Measurements from ENCODE around the gene MAPK11.

MAPK11 gene

GRCh38 chr22:50303515-50303847 is 33.3 kb upstream of the MAPK11 start:
- WGBS (ENCODE audit: extremely low coverage, insufficient coverage, low lambda C conversion rate) = no CpG with 5 or more reads among the region's 7 CpGs
- H3K36me3 ChIP-seq (ENCODE audit: control insufficient read depth, insufficient read depth, low read length) = no peaks in the 10 kb centered on the region
- H3K4ac ChIP-seq (ENCODE audit: low read depth, low read length) = no peak overlapping the region
- no peak overlapping the region for H2BK120ac ChIP-seq (ENCODE audit: low read depth, low read length)
- H3K9ac ChIP-seq (ENCODE audit: low read length) = no peak overlapping the region
- no peak overlapping the region for H3K4me2 ChIP-seq (ENCODE audit: low read length)
- no peaks in the 10 kb centered on the region for H3K4me1 ChIP-seq (ENCODE audit: control insufficient read depth, low read depth, low read length)
- H4K8ac ChIP-seq (ENCODE audit: low read depth, low read length) = no peak overlapping the region
- no peak overlapping the region for H3K18ac ChIP-seq (ENCODE audit: low read length)
- H3K27me3 ChIP-seq (ENCODE audit: insufficient read depth, low read length, poor library complexity) = no peaks in the 10 kb centered on the region
- no peak overlapping the region for H2BK5ac ChIP-seq (ENCODE audit: low read length)
- no peak overlapping the region for H3K56ac ChIP-seq (ENCODE audit: low read length)
- no peak overlapping the region for H3K23ac ChIP-seq (ENCODE audit: low read length)
- no peak overlapping the region for H2BK15ac ChIP-seq (replicated peaks; ENCODE audit: low read depth)
- H3K79me2 ChIP-seq (ENCODE audit: control insufficient read depth, insufficient read depth, low read length) = no peaks in the 10 kb centered on the region
- H3K27ac ChIP-seq (ENCODE audit: low read depth, low read length) = no peak overlapping the region
- no peak overlapping the region for H3K4me3 ChIP-seq (ENCODE audit: low read length)
- H3K79me1 ChIP-seq (ENCODE audit: low read length) = peaks cover 3% of the 10 kb centered on the region
- no peak overlapping the region for H2AK5ac ChIP-seq (ENCODE audit: low read length)
- no peak for DNase-seq
- no peak overlapping the region for H4K5ac ChIP-seq (ENCODE audit: low read length)

GRCh38 chr22:50302564-50302963 is 32.4 kb upstream of the MAPK11 start:
- H4K5ac ChIP-seq (ENCODE audit: low read length) = no peak overlapping the region

GRCh38 chr22:50302041-50302541 is 31.9 kb upstream of the MAPK11 start:
- Histone ChIP-seq H3K36me3 (ENCODE audit: control insufficient read depth, insufficient read depth, low read length) (no peaks in the 10 kb centered on the region), H2AK5ac (ENCODE audit: low read length) (no peak overlapping the region), H4K5ac (ENCODE audit: low read length) (no peak overlapping the region), H2BK120ac (ENCODE audit: low read depth, low read length) (no peak overlapping the region), H2BK15ac (replicated peaks; ENCODE audit: low read depth) (no peak overlapping the region), H3K4me1 (ENCODE audit: control insufficient read depth, low read depth, low read length) (no peaks in the 10 kb centered on the region), H3K27me3 (ENCODE audit: insufficient read depth, low read length, poor library complexity) (no peaks in the 10 kb centered on the region), H3K4me3 (ENCODE audit: low read length) (no peak overlapping the region), H3K4ac (ENCODE audit: low read depth, low read length) (no peak overlapping the region), H3K18ac (ENCODE audit: low read length) (no peak overlapping the region), H3K79me1 (ENCODE audit: low read length) (peaks cover 9% of the 10 kb centered on the region), H3K4me2 (ENCODE audit: low read length) (no peak overlapping the region), H3K27ac (ENCODE audit: low read depth, low read length) (no peak overlapping the region), H3K9ac (ENCODE audit: low read length) (no peak overlapping the region), H3K23ac (ENCODE audit: low read length) (no peak overlapping the region), H3K79me2 (ENCODE audit: control insufficient read depth, insufficient read depth, low read length) (peaks cover 7% of the 10 kb centered on the region), H2BK5ac (ENCODE audit: low read length) (no peak overlapping the region), H3K56ac (ENCODE audit: low read length) (no peak overlapping the region), H4K8ac (ENCODE audit: low read depth, low read length) (no peak overlapping the region)
- WGBS (ENCODE audit: extremely low coverage, insufficient coverage, low lambda C conversion rate) = no CpG with 5 or more reads among the region's 9 CpGs
- no peak for DNase-seq

More at GRCh38 chr22:50302564-50302963, 32.4 kb upstream of the MAPK11 start:
- H2BK15ac ChIP-seq (replicated peaks; ENCODE audit: low read depth) = no peak overlapping the region
- H3K27me3 ChIP-seq (ENCODE audit: insufficient read depth, low read length, poor library complexity) = no peaks in the 10 kb centered on the region
- no CpG with 5 or more reads among the region's 5 CpGs for WGBS (ENCODE audit: extremely low coverage, insufficient coverage, low lambda C conversion rate)
- H3K9ac ChIP-seq (ENCODE audit: low read length) = no peak overlapping the region
- H3K23ac ChIP-seq (ENCODE audit: low read length) = no peak overlapping the region
- no peak overlapping the region for H3K27ac ChIP-seq (ENCODE audit: low read depth, low read length)
- no peak overlapping the region for H3K4me2 ChIP-seq (ENCODE audit: low read length)
- no peak overlapping the region for H2BK5ac ChIP-seq (ENCODE audit: low read length)
- peaks cover 2% of the 10 kb centered on the region for H3K79me2 ChIP-seq (ENCODE audit: control insufficient read depth, insufficient read depth, low read length)
- H2AK5ac ChIP-seq (ENCODE audit: low read length) = no peak overlapping the region
- H3K4me1 ChIP-seq (ENCODE audit: control insufficient read depth, low read depth, low read length) = no peaks in the 10 kb centered on the region
- DNase-seq = no peak
- H3K56ac ChIP-seq (ENCODE audit: low read length) = no peak overlapping the region
- H2BK120ac ChIP-seq (ENCODE audit: low read depth, low read length) = no peak overlapping the region
- H3K18ac ChIP-seq (ENCODE audit: low read length) = no peak overlapping the region
- no peak overlapping the region for H3K4ac ChIP-seq (ENCODE audit: low read depth, low read length)
- H3K79me1 ChIP-seq (ENCODE audit: low read length) = peaks cover 6% of the 10 kb centered on the region
- H4K8ac ChIP-seq (ENCODE audit: low read depth, low read length) = no peak overlapping the region
- no peak overlapping the region for H3K4me3 ChIP-seq (ENCODE audit: low read length)
- no peaks in the 10 kb centered on the region for H3K36me3 ChIP-seq (ENCODE audit: control insufficient read depth, insufficient read depth, low read length)

GRCh38 chr22:50301581-50301991 is 31.4 kb upstream of the MAPK11 start:
- Histone ChIP-seq H3K4ac (ENCODE audit: low read depth, low read length) (no peak overlapping the region), H4K5ac (ENCODE audit: low read length) (no peak overlapping the region), H3K56ac (ENCODE audit: low read length) (no peak overlapping the region), H2BK15ac (replicated peaks; ENCODE audit: low read depth) (no peak overlapping the region), H2AK5ac (ENCODE audit: low read length) (no peak overlapping the region), H3K4me1 (ENCODE audit: control insufficient read depth, low read depth, low read length) (no peaks in the 10 kb centered on the region), H3K36me3 (ENCODE audit: control insufficient read depth, insufficient read depth, low read length) (no peaks in the 10 kb centered on the region), H3K27ac (ENCODE audit: low read depth, low read length) (no peak overlapping the region), H3K79me1 (ENCODE audit: low read length) (peaks cover 9% of the 10 kb centered on the region), H3K27me3 (ENCODE audit: insufficient read depth, low read length, poor library complexity) (no peaks in the 10 kb centered on the region), H3K18ac (ENCODE audit: low read length) (no peak overlapping the region), H3K23ac (ENCODE audit: low read length) (no peak overlapping the region), H3K9ac (ENCODE audit: low read length) (no peak overlapping the region), H2BK5ac (ENCODE audit: low read length) (no peak overlapping the region), H3K4me2 (ENCODE audit: low read length) (no peak overlapping the region), H3K4me3 (ENCODE audit: low read length) (no peak overlapping the region), H4K8ac (ENCODE audit: low read depth, low read length) (no peak overlapping the region), H2BK120ac (ENCODE audit: low read depth, low read length) (no peak overlapping the region), H3K79me2 (ENCODE audit: control insufficient read depth, insufficient read depth, low read length) (peaks cover 12% of the 10 kb centered on the region)
- no peak for DNase-seq
- WGBS (ENCODE audit: extremely low coverage, insufficient coverage, low lambda C conversion rate) = no CpG with 5 or more reads among the region's 17 CpGs

GRCh38 chr22:50300620-50301257 is 30.6 kb upstream of the MAPK11 start:
- Histone ChIP-seq H3K18ac (ENCODE audit: low read length) (no peak overlapping the region), H3K79me1 (ENCODE audit: low read length) (peaks cover 9% of the 10 kb centered on the region), H2BK5ac (ENCODE audit: low read length) (no peak overlapping the region), H3K9ac (ENCODE audit: low read length) (no peak overlapping the region), H3K4me1 (ENCODE audit: control insufficient read depth, low read depth, low read length) (no peaks in the 10 kb centered on the region), H4K5ac (ENCODE audit: low read length) (no peak overlapping the region), H3K4me2 (ENCODE audit: low read length) (no peak overlapping the region), H3K56ac (ENCODE audit: low read length) (peak overlapping the region; percentile 5), H2AK5ac (ENCODE audit: low read length) (no peak overlapping the region), H3K27ac (ENCODE audit: low read depth, low read length) (no peak overlapping the region), H3K36me3 (ENCODE audit: control insufficient read depth, insufficient read depth, low read length) (no peaks in the 10 kb centered on the region), H3K79me2 (ENCODE audit: control insufficient read depth, insufficient read depth, low read length) (peaks cover 15% of the 10 kb centered on the region), H2BK120ac (ENCODE audit: low read depth, low read length) (no peak overlapping the region), H3K27me3 (ENCODE audit: insufficient read depth, low read length, poor library complexity) (no peaks in the 10 kb centered on the region), H3K23ac (ENCODE audit: low read length) (no peak overlapping the region), H2BK15ac (replicated peaks; ENCODE audit: low read depth) (no peak overlapping the region), H3K4ac (ENCODE audit: low read depth, low read length) (no peak overlapping the region), H3K4me3 (ENCODE audit: low read length) (no peak overlapping the region), H4K8ac (ENCODE audit: low read depth, low read length) (no peak overlapping the region)
- DNase-seq = no peak
- no CpG with 5 or more reads among the region's 14 CpGs for WGBS (ENCODE audit: extremely low coverage, insufficient coverage, low lambda C conversion rate)
